Breast epithelium (tissue), 4 donors: ENCODE measurements around the gene RPS14. TPM values are rescaled to one million over a fixed set of nuclear protein-coding genes. Genes with fewer than 3 reads are reported as not detected.
A peak's percentile ranks its signal among the peaks of the same experiment; 100 is the strongest.

Source experiments
- DNase-seq, 2 donors: peaks; one replicate each; pipeline ENCODE4 v3.0.0-alpha.2; 2019; ENCODE audit warnings: low spot score in 2 of 2
- H3K27ac ChIP-seq, 2 donors: fragments of 200-600 bp; sonication (generic) in 1 of 2; one replicate each; pipeline ENCODE4 v1.5.1; 2016 to 2019; ENCODE audit warnings: mild to moderate bottlenecking in 1 of 2
- H3K27me3 ChIP-seq, 2 donors: fragments of 200-600 bp; sonication (generic) in 1 of 2; one replicate each; pipeline versions ENCODE4 v1.5.1 to v1.6.0; 2017 to 2019; ENCODE audit warnings: control low read depth in 1 of 2, mild to moderate bottlenecking in 1 of 2
- H3K36me3 ChIP-seq: fragments of 200-600 bp; one replicate; pipeline ENCODE4 v1.5.1; 2019
- H3K4me1 ChIP-seq, 2 donors: fragments of 200-600 bp; sonication (generic); one replicate each; pipeline ENCODE4 v1.5.1; 2016 to 2019; ENCODE audit warnings: control low read depth in 1 of 2
- H3K4me3 ChIP-seq, 3 donors: fragments of 200-600 bp; sonication (generic); 1 replicate in 2 of 3; 2 replicates in 1 of 3; pipeline ENCODE4 v1.5.1; 2016 to 2019; ENCODE audit warnings: mild to moderate bottlenecking in 3 of 3, moderate library complexity in 2 of 3
- H3K9me3 ChIP-seq, 2 donors: fragments of 200-600 bp; sonication (generic) in 1 of 2; one replicate each; pipeline ENCODE4 v1.5.1; 2016 to 2019; ENCODE audit warnings: control low read depth in 1 of 2
- CTCF ChIP-seq, 3 donors: fragments of 450-650 bp; IDR thresholded peaks; one replicate each; pipeline ENCODE4 v1.5.1; 2016 to 2017; ENCODE audit warnings: antibody characterized with exemption in 3 of 3, mild to moderate bottlenecking in 3 of 3, moderate library complexity in 3 of 3
- POLR2A ChIP-seq: fragments of 450-650 bp; IDR thresholded peaks from one replicate; pipeline ENCODE4 v1.6.1; 2016; ENCODE audit warnings: antibody characterized with exemption, mild to moderate bottlenecking, moderate library complexity
- POLR2AphosphoS5 ChIP-seq, 3 donors: sonication (generic); formaldehyde crosslinking; IDR thresholded peaks; one replicate each; pipeline ENCODE4 v1.6.1; 2017; ENCODE audit warnings: antibody characterized with exemption in 3 of 3
- intact Hi-C: fragments of 100-400 bp; cut with DNase I; formaldehyde crosslinking; loops from one replicate; pipeline ENCODE4 v1.15.1; 2023; ENCODE audit warnings: low total_unique reads
- total RNA-seq, 3 donors: library from RNA; depleted of rRNA; stranded (reverse); fragments of >200 nt; gene quantifications; one replicate each; pipeline ENCODE4 v1.1.0, GENCODE V29; 2016

The RPS14 gene
- 1,000 to 10,000 TPM; 3,271 to 4,472 (median 4,011) TPM for total RNA-seq

GRCh38 chr5:150449517-150450339, at the start of gene RPS14:
RPS14 (minus strand) TSS chr5:150449739; CDS start chr5:150447733, 2,006 bp downstream.
- no peaks in the 10 kb centered on the region for H3K27me3 ChIP-seq
- intact Hi-C loops, result loop anchor here (1.0 kb wide), 1 partner anchor 48 kb away; no protein-coding TSS in a partner anchor
- DNase-seq, result peak; percentile 94 to 96

GRCh38 chr5:150498971-150499370, 49.4 kb upstream of the RPS14 start:
- Histone ChIP-seq H3K4me3 (no peak overlapping the region), H3K9me3 (no peaks in the 10 kb centered on the region), H3K27me3 (no peaks in the 10 kb centered on the region), H3K36me3 (no peaks in the 10 kb centered on the region), H3K4me1 (peaks cover 55 to 64% of the 10 kb centered on the region in 2 donors), H3K27ac (peak overlapping the region; percentile 96 to 99)
- intact Hi-C loops, result no loop called here
- TF ChIP-seq POLR2A, result no peak
- no peak for TF ChIP-seq POLR2AphosphoS5 (IDR thresholded peaks at IDR 0.05)
- no peak for TF ChIP-seq CTCF (IDR thresholded peaks at IDR 0.05)
- no peak for DNase-seq

More at GRCh38 chr5:150449517-150450339, at the start of gene RPS14:
- peak within 1 kb of the TSS; percentile 76 to 85 (median 82) for H3K4me3 ChIP-seq
- peaks cover 10 to 13% of the 10 kb centered on the region in 2 donors for H3K4me1 ChIP-seq
- TF ChIP-seq CTCF (IDR thresholded peaks at IDR 0.05) (peak; percentile 92 to 96 (median 94)), POLR2AphosphoS5 (IDR thresholded peaks at IDR 0.05) (peak; percentile 92 to 98 (median 96)), POLR2A (peak; percentile 81)
- H3K27ac ChIP-seq, result peak within 1 kb of the TSS; percentile 95 to 98
- H3K36me3 ChIP-seq, result peaks cover 19% of the 10 kb centered on the region
- no peaks in the 10 kb centered on the region for H3K9me3 ChIP-seq

- intact Hi-C loops, result no loop called here
- no peak for DNase-seq
- Histone ChIP-seq H3K9me3 (no peaks in the 10 kb centered on the region), H3K27me3 (no peaks in the 10 kb centered on the region), H3K36me3 (no peaks in the 10 kb centered on the region), H3K27ac (peak overlapping the region; percentile 96 to 99), H3K4me1 (peaks cover 54 to 59% of the 10 kb centered on the region in 2 donors), H3K4me3 (peak overlapping the region in 1 of 3 donors; percentile 16)
- no peak for TF ChIP-seq CTCF (IDR thresholded peaks at IDR 0.05)
- no peak for TF ChIP-seq POLR2AphosphoS5 (IDR thresholded peaks at IDR 0.05)
- no peak for TF ChIP-seq POLR2A
These were observed 49.0 kb upstream of the RPS14 start for GRCh38 chr5:150498501-150498900.

- Histone ChIP-seq H3K4me1 (peaks cover 54% of the 10 kb centered on the region in 2 donors), H3K4me3 (peak overlapping the region in 1 of 3 donors; percentile 2)
These were observed 48.4 kb upstream of the RPS14 start for GRCh38 chr5:150497989-150498317.

More at GRCh38 chr5:150497989-150498317, 48.4 kb upstream of the RPS14 start:
- H3K9me3 ChIP-seq, result no peaks in the 10 kb centered on the region
- peak overlapping the region; percentile 96 to 99 for H3K27ac ChIP-seq
- no peak for DNase-seq
- no peaks in the 10 kb centered on the region for H3K36me3 ChIP-seq
- TF ChIP-seq POLR2AphosphoS5 (IDR thresholded peaks at IDR 0.05) (no peak), POLR2A (no peak), CTCF (IDR thresholded peaks at IDR 0.05) (no peak)
- intact Hi-C loops, result no loop called here
- H3K27me3 ChIP-seq, result no peaks in the 10 kb centered on the region
